ENCODE data around the gene TRPV2. TPM values are rescaled to one million over a fixed set of nuclear protein-coding genes. Genes with fewer than 3 reads are reported as not detected.

Gene TRPV2
- total and polyA plus RNA-seq, 10 of the 15 experiments (the other 5 are each of a cell fraction or from before 2014, with no cell fraction given) = 8.9 to 94.4 (median 54.1) TPM

GRCh38 chr17:16428098-16428882 is 12.9 kb downstream of the TRPV2 start:
- Histone ChIP-seq H3K9me3 (replicated peaks; ENCODE audit: control insufficient read depth, insufficient read depth, low read length) (no peaks in the 10 kb centered on the region), H3K4me2 (ENCODE audit: control insufficient read depth, insufficient read depth) (no peak overlapping the region), H3K4me1 (ENCODE audit: control insufficient read depth, insufficient read depth, low read length) (no peaks in the 10 kb centered on the region), H3K79me2 (ENCODE audit: control insufficient read depth, insufficient read depth, low read length) (no peaks in the 10 kb centered on the region; the same call in 1 of the 2 replicates), H3K27ac (ENCODE audit: control insufficient read depth, insufficient read depth) (no peak overlapping the region), H3K36me3 (ENCODE audit: control insufficient read depth in 2 of 2, insufficient read depth in 2 of 2, low read length in 1 of 2) (peaks cover 22 to 27% of the 10 kb centered on the region in 2 experiments), H3K9ac (ENCODE audit: control insufficient read depth, insufficient read depth, low read length) (no peak overlapping the region), H3K27me3 (replicated peaks in 1 of 2; ENCODE audit: control insufficient read depth in 2 of 2, insufficient read depth in 2 of 2, low read length in 1 of 2) (no peaks in the 10 kb centered on the region), H4K20me1 (ENCODE audit: control insufficient read depth, insufficient read depth) (no peaks in the 10 kb centered on the region), H2AFZ (ENCODE audit: control insufficient read depth, low read depth, low read length) (no peak overlapping the region), H3K4me3 (no peak overlapping the region)
- WGBS (ENCODE audit: insufficient coverage, insufficient replicate concordance, low lambda C conversion rate, missing lambda C conversion rate) = 78% methylated on average over 15 of the region's 15 CpGs
- ChIA-PET RAD21 (ENCODE audit: unreplicated experiment) (interaction anchor here (0.9 to 1.3 kb wide), 5 partner anchors 9 to 93 kb away, joined by 3 to 7 read pairs (median 4); no protein-coding TSS in a partner anchor), SMC1A (ENCODE audit: uncharacterized antibody, unreplicated experiment) (interaction anchor here (0.6 to 2.5 kb wide), 9 partner anchors 9 to 65 kb away, joined by 3 to 12 read pairs (median 4); partner anchors contain the start of gene TRPV2), POLR2A (interaction anchor here (0.5 to 1.8 kb wide), 4 partner anchors 10 to 69 kb away, joined by 3 to 6 read pairs (median 4); no protein-coding TSS in a partner anchor), CTCF (interaction anchor here (0.8 to 4.7 kb wide), 14 partner anchors 8 to 146 kb away, joined by 3 to 54 read pairs (median 4); partner anchors contain the start of gene TRPV2)
- intact Hi-C loops (cut with micrococcal nuclease; ENCODE audit: unreplicated experiment) (no loop called here), in situ Hi-C loops (cut with MboI) (no loop called here)
- FAIRE-seq (no peak), ATAC-seq (peak; percentile 93), DNase-seq (ENCODE audit: low read depth, low spot score) (no peak)
- no TSS peak for BruUV-seq (replicated peaks)
- TF ChIP-seq USF1 (IDR thresholded peaks at IDR 0.05; ENCODE audit: borderline replicate concordance, extremely low read length, insufficient read depth, low read depth, low read length) = peak; percentile 19
- peak; percentile 58 to 76 (median 75) for TF ChIP-seq CTCF (IDR thresholded peaks at IDR 0.05 in 2 of 3, conservative IDR thresholded peaks at IDR 0.05 in 1 of 3; ENCODE audit: control insufficient read depth in 2 of 3, extremely low read depth in 1 of 3, insufficient read depth in 1 of 3, low read depth in 3 of 3, low read length in 3 of 3)
- peak; percentile 51; the same call in 1 of the 2 replicates for TF ChIP-seq SMC3 (IDR thresholded peaks at IDR 0.05; ENCODE audit: borderline replicate concordance, low read length)
- TF ChIP-seq RAD21 (IDR thresholded peaks at IDR 0.05; ENCODE audit: insufficient read depth, low read depth, low read length) = peak; percentile 44
- TF ChIP-seq ATF2 (IDR thresholded peaks at IDR 0.05; ENCODE audit: low read length) = no peak
- 0 out of 4 replicates have a peak, but pooled peaks of 1 of the 2 experiments have one; percentile 12 for TF ChIP-seq BHLHE40 (IDR thresholded peaks at IDR 0.05; ENCODE audit: borderline replicate concordance in 1 of 2, low read depth in 2 of 2, low read length in 1 of 2)

All from GM12878 (cell line).